AG04450 (cell line): ENCODE measurements around the gene CPLX1. TPM values are rescaled to one million over a fixed set of nuclear protein-coding genes. Genes with fewer than 3 reads are reported as not detected.

Experiments
- CTCF ChIA-PET: fragments of 300-600, 350-600 bp; formaldehyde crosslinking; extraction: SDS; loops from one replicate; lab custom pipeline; 2022; ENCODE audit warnings: antibody characterized with exemption, inconsistent platforms; lab: Charles Lee
- POLR2A ChIA-PET: fragments of 350-600 bp; formaldehyde crosslinking; extraction: SDS; loops from one replicate; lab custom pipeline; 2021; ENCODE audit warnings: antibody characterized with exemption, inconsistent platforms; lab: Yijun Ruan, JAX
- DNase-seq: peaks from one replicate; pipeline ENCODE4 v3.0.0-alpha.2; 2011; ENCODE audit warnings: low read depth, low spot score
- H3K27ac ChIP-seq: one replicate; pipeline ENCODE4 v1.5.1; 2012; ENCODE audit warnings: low read depth, low read length, control low read depth
- H3K27me3 ChIP-seq: one replicate; pipeline ENCODE4 v1.6.0; 2012; ENCODE audit warnings: low read length; ENCODE audit not compliant: control insufficient read depth, insufficient read depth
- H3K4me3 ChIP-seq: 2 replicates; pipeline ENCODE4 v1.5.1; 2011; ENCODE audit warnings: mild to moderate bottlenecking, low read depth, low read length, control low read depth
- H3K9me3 ChIP-seq: 2 replicates; pipeline ENCODE4 v1.5.1; 2012; ENCODE audit warnings: low read length; ENCODE audit not compliant: control insufficient read depth, insufficient read depth
- polyA plus RNA-seq: library from polyadenylated mRNA; depleted of rRNA; stranded (reverse); fragments of >200 nt; gene quantifications from 2 replicates; pipeline ENCODE4 v1.2.3, GENCODE V29; 2011
- TF ChIP-seq, protein P1 (sequence below): IDR thresholded peaks from 2 replicates; pipeline ENCODE4 v1.5.1; 2011; ENCODE audit warnings: low read depth, low read length, control low read depth, inconsistent platforms

Gene CPLX1
- polyA plus RNA-seq, 1 experiment: not detected

DNA sequence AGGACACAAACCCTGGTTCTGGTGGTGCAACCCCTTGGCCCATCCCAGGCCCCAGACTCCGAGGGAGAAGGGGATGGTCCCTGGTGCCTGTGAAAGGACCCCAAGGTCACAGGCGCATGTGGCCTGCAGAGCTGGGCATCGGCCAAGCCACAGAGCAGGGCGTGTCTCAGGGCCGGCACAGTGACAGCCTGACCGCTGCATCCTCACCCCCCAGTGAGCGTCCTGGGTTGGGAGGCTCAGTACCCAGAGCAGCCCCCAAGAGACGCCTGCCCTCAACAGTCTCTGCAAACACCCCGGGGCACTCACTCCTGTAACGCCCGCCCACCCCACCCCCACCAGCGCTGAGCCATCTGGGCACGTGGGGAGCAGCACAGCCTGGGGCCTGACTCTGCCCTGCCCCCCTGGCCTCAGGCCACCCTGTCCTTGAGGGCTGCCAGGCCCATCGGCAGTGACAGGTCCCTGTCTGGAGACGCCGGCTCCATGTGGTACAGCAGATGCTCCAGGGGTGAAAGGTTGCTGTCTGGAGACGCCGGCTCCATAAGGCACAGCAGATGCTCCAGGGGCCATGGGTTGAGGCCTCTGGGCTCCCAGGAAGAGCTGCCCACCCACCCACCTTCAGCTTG lies 24.5 kb upstream of the CPLX1 start:
- POLR2A ChIA-PET: no interaction called here
- H3K9me3 ChIP-seq: peaks cover 8% of the 10 kb centered on the region; the same call in 1 of the 2 replicates
- H3K27me3 ChIP-seq: no peaks in the 10 kb centered on the region
- CTCF ChIA-PET: no interaction called here
- DNase-seq: no peak
- TF ChIP-seq, protein P1, sequence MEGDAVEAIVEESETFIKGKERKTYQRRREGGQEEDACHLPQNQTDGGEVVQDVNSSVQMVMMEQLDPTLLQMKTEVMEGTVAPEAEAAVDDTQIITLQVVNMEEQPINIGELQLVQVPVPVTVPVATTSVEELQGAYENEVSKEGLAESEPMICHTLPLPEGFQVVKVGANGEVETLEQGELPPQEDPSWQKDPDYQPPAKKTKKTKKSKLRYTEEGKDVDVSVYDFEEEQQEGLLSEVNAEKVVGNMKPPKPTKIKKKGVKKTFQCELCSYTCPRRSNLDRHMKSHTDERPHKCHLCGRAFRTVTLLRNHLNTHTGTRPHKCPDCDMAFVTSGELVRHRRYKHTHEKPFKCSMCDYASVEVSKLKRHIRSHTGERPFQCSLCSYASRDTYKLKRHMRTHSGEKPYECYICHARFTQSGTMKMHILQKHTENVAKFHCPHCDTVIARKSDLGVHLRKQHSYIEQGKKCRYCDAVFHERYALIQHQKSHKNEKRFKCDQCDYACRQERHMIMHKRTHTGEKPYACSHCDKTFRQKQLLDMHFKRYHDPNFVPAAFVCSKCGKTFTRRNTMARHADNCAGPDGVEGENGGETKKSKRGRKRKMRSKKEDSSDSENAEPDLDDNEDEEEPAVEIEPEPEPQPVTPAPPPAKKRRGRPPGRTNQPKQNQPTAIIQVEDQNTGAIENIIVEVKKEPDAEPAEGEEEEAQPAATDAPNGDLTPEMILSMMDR: no peak
- no peak overlapping the region for H3K4me3 ChIP-seq
- H3K27ac ChIP-seq: no peak overlapping the region

DNA sequence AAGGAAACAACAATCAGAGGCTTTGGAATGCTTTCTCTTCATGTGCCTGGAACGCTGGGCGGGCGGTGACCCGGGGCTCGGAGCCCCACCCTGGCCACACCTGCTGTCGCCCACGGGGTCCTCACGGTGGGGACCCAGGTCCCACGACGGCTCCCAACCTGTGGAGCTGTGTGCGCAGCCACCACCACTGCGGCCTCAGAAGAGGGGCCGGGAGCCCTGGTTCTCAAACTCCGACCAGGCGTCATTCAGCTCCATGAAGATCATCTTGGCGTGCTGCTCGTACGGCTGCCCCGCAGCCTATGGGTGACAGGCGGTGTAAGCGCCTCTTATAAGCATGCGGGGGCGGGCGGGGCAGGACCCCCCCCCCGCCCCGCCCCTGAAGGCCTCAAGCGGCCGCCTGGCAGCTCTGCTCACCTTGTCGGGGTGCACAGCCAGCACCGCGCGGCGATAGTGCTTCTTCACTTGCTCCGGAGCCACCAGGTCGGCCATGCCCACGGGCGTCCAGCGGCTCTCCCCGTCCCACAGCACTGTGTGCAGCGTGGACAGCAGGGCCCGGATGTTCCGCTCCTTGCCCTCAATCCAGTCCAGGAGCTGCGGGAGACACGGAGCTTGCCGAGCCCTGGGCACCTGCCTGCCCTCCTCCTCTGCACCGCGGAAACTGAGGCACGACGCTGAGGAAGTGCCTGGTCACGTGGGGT lies 23.7 kb upstream of the CPLX1 start:
- H3K4me3 ChIP-seq: no peak overlapping the region
- TF ChIP-seq, protein P1: no peak
- H3K27ac ChIP-seq: no peak overlapping the region
- ChIA-PET CTCF (no interaction called here), POLR2A (no interaction called here)
- no peak for DNase-seq
- no peaks in the 10 kb centered on the region for H3K27me3 ChIP-seq
- H3K9me3 ChIP-seq: peaks cover 14% of the 10 kb centered on the region; the same call in 1 of the 2 replicates

DNA sequence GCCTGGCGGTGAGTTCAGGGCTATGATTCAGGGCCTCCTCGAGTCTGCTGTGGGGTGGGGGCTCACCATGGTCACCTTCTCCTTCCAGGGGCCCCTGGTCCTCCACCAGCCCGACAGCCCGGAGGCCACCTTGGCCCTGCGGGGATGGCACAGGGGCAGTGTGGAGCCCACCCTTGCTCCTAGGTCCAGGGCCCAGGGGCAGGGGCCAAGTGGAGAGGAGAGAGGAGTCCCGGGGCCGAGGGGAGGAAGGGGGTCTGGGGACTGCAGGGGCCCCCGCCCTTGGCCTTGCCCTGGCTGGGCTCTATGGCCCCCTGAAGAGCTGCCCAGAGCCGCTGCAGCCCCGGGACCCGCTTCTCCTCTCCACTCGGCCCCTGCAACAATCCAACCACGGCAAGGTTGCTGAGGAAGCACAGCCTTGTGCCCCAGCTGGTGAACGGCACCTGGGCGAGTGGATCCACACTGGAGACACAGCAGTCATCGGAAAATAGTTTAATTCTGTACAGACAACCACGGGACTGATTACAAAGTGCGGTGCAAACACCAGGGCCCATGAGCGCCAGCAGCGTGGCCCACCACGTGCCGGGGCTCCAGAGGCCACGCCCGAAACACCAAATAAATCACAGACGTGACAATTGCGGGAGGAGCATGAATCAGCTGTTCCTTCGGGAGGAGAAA lies 23.0 kb upstream of the CPLX1 start:
- TF ChIP-seq, protein P1: no peak
- DNase-seq: no peak
- H3K9me3 ChIP-seq: peaks cover 14% of the 10 kb centered on the region; the same call in 1 of the 2 replicates
- CTCF ChIA-PET: no interaction called here
- no peak overlapping the region for H3K27ac ChIP-seq
- POLR2A ChIA-PET: no interaction called here
- no peak overlapping the region for H3K4me3 ChIP-seq
- H3K27me3 ChIP-seq: no peaks in the 10 kb centered on the region

DNA sequence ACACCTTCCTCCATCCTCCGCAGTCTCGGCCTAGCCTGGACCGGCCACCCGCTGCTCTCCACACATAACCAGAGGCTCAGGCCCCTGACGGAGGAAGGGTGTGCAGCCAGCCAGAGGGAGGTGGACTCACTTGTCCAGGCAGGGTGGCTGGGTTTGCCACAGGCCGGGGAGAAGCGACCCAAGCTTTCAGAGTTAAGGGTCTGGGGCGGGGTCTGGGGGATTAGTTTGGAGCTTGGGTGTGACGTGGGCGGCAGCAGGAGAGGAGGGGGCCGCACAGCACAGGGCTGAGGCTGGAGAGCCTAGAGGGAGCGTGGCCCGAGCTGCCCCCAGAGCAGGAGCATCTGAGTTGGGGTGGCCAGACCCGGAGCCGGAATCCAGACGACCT lies 22.4 kb upstream of the CPLX1 start:
- TF ChIP-seq, protein P1: no peak
- H3K4me3 ChIP-seq: no peak overlapping the region
- DNase-seq: no peak
- POLR2A ChIA-PET: no interaction called here
- peaks cover 14% of the 10 kb centered on the region; the same call in 1 of the 2 replicates for H3K9me3 ChIP-seq
- CTCF ChIA-PET: no interaction called here
- H3K27ac ChIP-seq: no peak overlapping the region
- no peaks in the 10 kb centered on the region for H3K27me3 ChIP-seq
